H1 (cell line): ENCODE measurements around the gene NFX1. TPM values are rescaled to one million over a fixed set of nuclear protein-coding genes. Genes with fewer than 3 reads are reported as not detected.

Source experiments
- CTBP2 ChIP-seq: IDR thresholded peaks from 2 replicates; pipeline ENCODE4 v1.7.0; 2011; ENCODE audit warnings: borderline replicate concordance, mild to moderate bottlenecking, moderate library complexity, mixed read lengths, low read length; ENCODE audit not compliant: insufficient read depth, insufficient read length
- MAFK ChIP-seq: IDR thresholded peaks from 2 replicates; pipeline ENCODE4 v1.6.1; 2012; ENCODE audit warnings: low read depth, mild to moderate bottlenecking, improper control_type of control experiment, low read length
- SAP30 ChIP-seq: fragments of 300-600 bp; sonication (generic); IDR thresholded peaks from 2 replicates; pipeline ENCODE4 v1.7.1; 2012; ENCODE audit warnings: low read length, moderate library complexity, mild to moderate bottlenecking, inconsistent platforms; ENCODE audit not compliant: insufficient read depth, insufficient replicate concordance
- TCF12 ChIP-seq: IDR thresholded peaks from 2 replicates; pipeline ENCODE4 v1.6.1; 2011; ENCODE audit warnings: low read depth, mild to moderate bottlenecking, low read length
- YY1 ChIP-seq: IDR thresholded peaks from 2 replicates; pipeline ENCODE4 v1.6.1; 2011; ENCODE audit warnings: low read depth, mild to moderate bottlenecking, low read length
- polyA plus RNA-seq, 7 experiments: library from polyadenylated mRNA; depleted of rRNA in 3 of 7; stranded (reverse) in 5 of 7; unstranded in 2 of 7; fragments of >200 nt in 5 of 7; fragments of 200-250 nt in 2 of 7; gene quantifications; 1 replicate in 5 of 7; 2 replicates in 1 of 7; 4 replicates in 1 of 7; pipeline versions ENCODE4 v1.2.1 to v1.2.3, GENCODE V29; 2011 to 2013; ENCODE audit warnings: missing spikeins in 2 of 7, mixed read lengths in 2 of 7
- total RNA-seq: library from RNA; stranded (reverse); fragmentation: NEBNext Ultra II Directional; extraction: Animal tissue kit (Norgen Biotek cat#: 25700); gene quantifications from 2 replicates; pipeline ENCODE4 v1.2.1, GENCODE V29; 2021

The NFX1 gene
- total and polyA plus RNA-seq, 2 of the 8 experiments (the other 6 are each of a cell fraction or from before 2014, with no cell fraction given), result 19.4 to 28.4 TPM

- TF ChIP-seq TCF12 (no peak), YY1 (no peak), SAP30 (no peak), MAFK (no peak), CTBP2 (no peak)
These were observed 27.9 kb downstream of the NFX1 start (continued) for GRCh38 chr9:33318225-33318624.
